ENCODE results near the gene ELF3. TPM values are rescaled to one million over a fixed set of nuclear protein-coding genes. Genes with fewer than 3 reads are reported as not detected.

Gene ELF3
- total RNA-seq, 4 donors from 2014 or later, result 0.17 to 0.44 (median 0.38) TPM; not detected in 1

- no peak for TF ChIP-seq CTCF (IDR thresholded peaks at IDR 0.05; ENCODE audit: low read depth)
These were observed 28.4 kb downstream of the ELF3 start for GRCh38 chr1:202038688-202039346.

GRCh38 chr1:202045705-202046104, 35.3 kb downstream of the ELF3 start:
- no peak for TF ChIP-seq CTCF (IDR thresholded peaks at IDR 0.05; ENCODE audit: low read depth)

GRCh38 chr1:202046227-202046626, 35.8 kb downstream of the ELF3 start:
- TF ChIP-seq CTCF (IDR thresholded peaks at IDR 0.05; ENCODE audit: low read depth), result no peak

DNA sequence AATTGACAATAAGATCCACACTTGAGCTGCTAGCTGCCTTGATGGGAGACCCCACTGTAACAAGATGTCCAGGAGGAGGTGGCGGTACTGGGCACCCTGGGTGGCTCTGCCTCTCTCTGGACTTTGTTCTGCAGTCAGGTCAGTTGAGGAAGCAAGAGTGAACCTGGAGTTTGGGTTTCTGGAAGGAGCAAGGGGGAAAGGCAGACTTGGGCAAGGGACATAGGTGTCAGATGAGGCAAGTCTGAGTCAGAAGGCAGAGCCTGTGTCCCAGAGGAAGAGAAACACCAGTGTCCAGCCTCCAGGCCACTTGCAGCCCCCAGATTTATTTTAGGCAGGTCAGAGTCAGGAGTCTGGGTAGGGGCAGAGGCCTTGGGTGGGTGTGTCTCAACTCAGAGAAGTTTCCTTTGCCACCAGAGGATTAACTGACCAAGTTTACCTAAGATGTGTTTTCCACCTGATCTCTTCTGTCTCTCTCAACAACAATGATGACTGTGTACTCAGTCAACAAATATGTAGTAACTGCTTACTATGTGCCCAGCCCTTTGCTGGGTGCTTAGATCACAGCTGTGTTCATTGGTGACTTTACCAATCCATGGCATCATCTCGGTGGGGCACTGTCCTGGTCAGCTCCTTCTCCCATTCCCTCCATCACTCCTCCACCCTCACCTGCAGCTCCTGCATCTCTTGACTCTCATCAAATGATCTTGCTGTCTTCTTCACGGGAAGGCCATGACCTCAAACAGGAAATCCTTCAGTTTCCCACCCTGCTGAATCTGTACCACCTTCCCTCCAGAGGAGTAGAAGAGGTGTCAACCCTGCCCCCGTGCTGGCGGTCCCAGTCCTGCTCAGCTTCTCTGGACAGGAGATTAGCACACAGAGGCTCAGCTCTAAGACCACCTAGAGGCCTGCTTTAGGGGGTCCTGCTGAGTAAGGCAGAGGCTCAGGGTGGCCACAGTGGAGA, 36.6 kb downstream of the ELF3 start:
- no peak for TF ChIP-seq CTCF (IDR thresholded peaks at IDR 0.05; ENCODE audit: low read depth)

- no peak for TF ChIP-seq CTCF (IDR thresholded peaks at IDR 0.05; ENCODE audit: low read depth)
These were observed 37.6 kb downstream of the ELF3 start for GRCh38 chr1:202047977-202048376.

DNA sequence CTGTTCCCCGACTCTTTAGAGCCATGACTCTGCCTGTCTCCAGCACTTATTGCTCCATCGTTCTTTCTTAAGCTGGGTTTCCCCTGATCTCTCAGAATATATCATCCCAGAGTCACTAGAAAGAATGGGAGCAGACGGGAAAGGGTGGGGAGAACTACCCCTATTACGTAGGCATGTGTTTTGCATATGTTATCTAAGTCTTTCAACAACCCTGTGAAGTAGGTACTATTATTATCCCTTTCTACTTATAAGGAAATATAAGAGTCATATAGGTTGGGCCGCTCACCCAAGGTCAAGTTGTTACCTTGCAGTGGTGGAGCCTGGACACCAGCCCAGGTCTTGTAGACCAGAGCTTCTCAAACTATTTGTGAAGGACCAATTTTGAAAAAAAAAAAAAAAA, 38.7 kb downstream of the ELF3 start:
- no peak for TF ChIP-seq CTCF (IDR thresholded peaks at IDR 0.05; ENCODE audit: low read depth)

- TF ChIP-seq CTCF (IDR thresholded peaks at IDR 0.05; ENCODE audit: low read depth), result no peak
These were observed 43.7 kb downstream of the ELF3 start for GRCh38 chr1:202054094-202054493.

All from subcutaneous adipose tissue (tissue), 4 donors.